Measurements from ENCODE around the gene RNF4. TPM values are rescaled to one million over a fixed set of nuclear protein-coding genes. Genes with fewer than 3 reads are reported as not detected.

The RNF4 gene
- total RNA-seq, 6 experiments from 2014 or later = 16.2 to 22.5 (median 18.0) TPM

DNA sequence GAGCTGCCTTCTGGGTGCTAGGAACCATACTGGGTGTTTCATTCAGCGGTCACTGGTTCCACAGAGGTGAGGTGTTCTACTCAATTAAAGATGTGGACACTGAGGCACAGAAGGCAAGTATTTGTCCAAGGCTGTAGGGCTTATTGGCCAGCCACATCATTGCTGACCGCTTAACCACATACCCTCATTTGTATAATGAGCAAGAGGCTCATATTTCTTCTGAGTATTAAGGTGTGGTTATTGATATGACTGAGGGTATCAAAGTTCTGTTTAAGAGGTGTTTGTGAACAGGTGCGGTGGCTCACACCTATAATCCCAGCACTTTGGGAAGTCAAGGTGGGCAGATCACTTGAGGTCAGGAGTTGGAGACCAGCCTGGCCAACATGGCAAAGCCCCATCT is 14.3 kb downstream of the RNF4 start:
- H3K9me3 ChIP-seq = no peaks in the 10 kb centered on the region
- peaks cover 4 to 70% (median 23%) of the 10 kb centered on the region in 4 donors for H3K4me1 ChIP-seq
- TF ChIP-seq CTCF (IDR thresholded peaks at IDR 0.05) = no peak
- no peak for TF ChIP-seq POLR2A (IDR thresholded peaks at IDR 0.05)
- no peaks in the 10 kb centered on the region for H3K36me3 ChIP-seq
- ATAC-seq = no peak
- intact Hi-C loops (cut with DNase I) = no loop called here
- no peak overlapping the region for H3K4me3 ChIP-seq
- H3K27me3 ChIP-seq = no peaks in the 10 kb centered on the region
- DNase-seq = no peak
- WGBS (ENCODE audit: insufficient coverage, low coverage, low lambda C conversion rate, missing lambda C conversion rate) = 100% methylated on average over 2 of the region's 3 CpGs
- peak overlapping the region; percentile 5 to 12 (median 11) for H3K27ac ChIP-seq

- TF ChIP-seq CTCF (IDR thresholded peaks at IDR 0.05) = no peak
- TF ChIP-seq POLR2A (IDR thresholded peaks at IDR 0.05) = no peak
- ATAC-seq (no peak), DNase-seq (no peak)
- Histone ChIP-seq H3K4me1 (peaks cover 4 to 62% (median 23%) of the 10 kb centered on the region in 4 donors), H3K4me3 (no peak overlapping the region), H3K36me3 (no peaks in the 10 kb centered on the region), H3K27ac (peak overlapping the region in 1 of 3 donors; percentile 18), H3K9me3 (no peaks in the 10 kb centered on the region), H3K27me3 (no peaks in the 10 kb centered on the region)
- WGBS (ENCODE audit: insufficient coverage, low coverage, low lambda C conversion rate, missing lambda C conversion rate) = 67% methylated on average over 6 of the region's 6 CpGs
- intact Hi-C loops (cut with DNase I) = no loop called here
These were observed 15.3 kb downstream of the RNF4 start for GRCh38 chr4:2484185-2484584.

GRCh38 chr4:2484993-2485392 is 16.1 kb downstream of the RNF4 start:
- Histone ChIP-seq H3K9me3 (no peaks in the 10 kb centered on the region), H3K4me3 (no peak overlapping the region), H3K36me3 (no peaks in the 10 kb centered on the region), H3K4me1 (peaks cover 4 to 58% (median 23%) of the 10 kb centered on the region in 4 donors), H3K27ac (peak overlapping the region; percentile 18 to 31 (median 21)), H3K27me3 (no peaks in the 10 kb centered on the region)
- intact Hi-C loops (cut with DNase I) = no loop called here
- ATAC-seq (peak; percentile 64 to 84 (median 82)), DNase-seq (peak; percentile 63 to 83 (median 70))
- TF ChIP-seq POLR2A (IDR thresholded peaks at IDR 0.05) = no peak
- no peak for TF ChIP-seq CTCF (IDR thresholded peaks at IDR 0.05)
- 47% methylated on average over 11 of the region's 11 CpGs for WGBS (ENCODE audit: insufficient coverage, low coverage, low lambda C conversion rate, missing lambda C conversion rate)

- intact Hi-C loops (cut with DNase I) = no loop called here
- H3K27ac ChIP-seq = no peak overlapping the region
- H3K4me3 ChIP-seq = no peak overlapping the region
- H3K9me3 ChIP-seq = no peaks in the 10 kb centered on the region
- no peak for DNase-seq
- ATAC-seq = peak in 1 of 4 donors; percentile 5
- peaks cover 4 to 49% (median 16%) of the 10 kb centered on the region in 4 donors for H3K4me1 ChIP-seq
- TF ChIP-seq CTCF (IDR thresholded peaks at IDR 0.05) = no peak
- no peak for TF ChIP-seq POLR2A (IDR thresholded peaks at IDR 0.05)
- WGBS (ENCODE audit: insufficient coverage, low coverage, low lambda C conversion rate, missing lambda C conversion rate) = 79% methylated on average over 4 of the region's 4 CpGs
- peaks cover 0 to 9% (median 0%) of the 10 kb centered on the region in 4 donors for H3K36me3 ChIP-seq
- no peaks in the 10 kb centered on the region for H3K27me3 ChIP-seq
These were observed 17.1 kb downstream of the RNF4 start for GRCh38 chr4:2485956-2486355.

- no peaks in the 10 kb centered on the region for H3K27me3 ChIP-seq
- no peak overlapping the region for H3K27ac ChIP-seq
- peaks cover 0 to 38% (median 9%) of the 10 kb centered on the region in 4 donors for H3K4me1 ChIP-seq
- no peaks in the 10 kb centered on the region for H3K9me3 ChIP-seq
- no peak for TF ChIP-seq CTCF (IDR thresholded peaks at IDR 0.05)
- no peak for TF ChIP-seq POLR2A (IDR thresholded peaks at IDR 0.05)
- ATAC-seq = no peak
- peaks cover 0 to 17% (median 0%) of the 10 kb centered on the region in 4 donors for H3K36me3 ChIP-seq
- peak in 1 of 3 donors; percentile 7 for DNase-seq
- 92% methylated on average over 4 of the region's 6 CpGs for WGBS (ENCODE audit: insufficient coverage, low coverage, low lambda C conversion rate, missing lambda C conversion rate)
- intact Hi-C loops (cut with DNase I) = no loop called here
- H3K4me3 ChIP-seq = no peak overlapping the region
These were observed 18.1 kb downstream of the RNF4 start for GRCh38 chr4:2486981-2487380.
